ENCODE data around the gene RAD51B.

RAD51B gene

GRCh38 chr14:68447581-68448251 is 628.1 kb downstream of the RAD51B start:
- H3K4me3 ChIP-seq (replicated peaks; ENCODE audit: low read depth, low read length), result no peak overlapping the region
- H3K36me3 ChIP-seq (ENCODE audit: control insufficient read depth, insufficient read depth, low read length), result no peaks in the 10 kb centered on the region
- DNase-seq (ENCODE audit: extremely low read depth, insufficient read length), result no peak
- H3K27me3 ChIP-seq (replicated peaks; ENCODE audit: control insufficient read depth, insufficient read depth, low read length), result no peaks in the 10 kb centered on the region
- no peak for TF ChIP-seq CTCF (IDR thresholded peaks at IDR 0.05; ENCODE audit: insufficient read depth, low read length, poor library complexity, severe bottlenecking)

- no peaks in the 10 kb centered on the region for H3K36me3 ChIP-seq (ENCODE audit: control insufficient read depth, insufficient read depth, low read length)
- H3K27me3 ChIP-seq (replicated peaks; ENCODE audit: control insufficient read depth, insufficient read depth, low read length), result no peaks in the 10 kb centered on the region
- no peak for DNase-seq (ENCODE audit: extremely low read depth, insufficient read length)
- H3K4me3 ChIP-seq (replicated peaks; ENCODE audit: low read depth, low read length), result no peak overlapping the region
- TF ChIP-seq CTCF (IDR thresholded peaks at IDR 0.05; ENCODE audit: insufficient read depth, low read length, poor library complexity, severe bottlenecking), result no peak
Measured at GRCh38 chr14:68448252-68448902, 628.8 kb downstream of the RAD51B start.

- TF ChIP-seq CTCF (IDR thresholded peaks at IDR 0.05; ENCODE audit: insufficient read depth, low read length, poor library complexity, severe bottlenecking), result no peak
- Histone ChIP-seq H3K36me3 (ENCODE audit: control insufficient read depth, insufficient read depth, low read length) (no peaks in the 10 kb centered on the region), H3K4me3 (replicated peaks; ENCODE audit: low read depth, low read length) (no peak overlapping the region), H3K27me3 (replicated peaks; ENCODE audit: control insufficient read depth, insufficient read depth, low read length) (no peaks in the 10 kb centered on the region)
- DNase-seq (ENCODE audit: extremely low read depth, insufficient read length), result no peak
Measured at GRCh38 chr14:68449561-68450181, 630.1 kb downstream of the RAD51B start.

GRCh38 chr14:68450391-68451120 is 631.0 kb downstream of the RAD51B start:
- no peak for DNase-seq (ENCODE audit: extremely low read depth, insufficient read length)
- Histone ChIP-seq H3K4me3 (replicated peaks; ENCODE audit: low read depth, low read length) (no peak overlapping the region), H3K27me3 (replicated peaks; ENCODE audit: control insufficient read depth, insufficient read depth, low read length) (no peaks in the 10 kb centered on the region), H3K36me3 (ENCODE audit: control insufficient read depth, insufficient read depth, low read length) (no peaks in the 10 kb centered on the region)
- no peak for TF ChIP-seq CTCF (IDR thresholded peaks at IDR 0.05; ENCODE audit: insufficient read depth, low read length, poor library complexity, severe bottlenecking)

- DNase-seq (ENCODE audit: extremely low read depth, insufficient read length), result no peak
- H3K36me3 ChIP-seq (ENCODE audit: control insufficient read depth, insufficient read depth, low read length), result no peaks in the 10 kb centered on the region
- no peak overlapping the region for H3K4me3 ChIP-seq (replicated peaks; ENCODE audit: low read depth, low read length)
- no peaks in the 10 kb centered on the region for H3K27me3 ChIP-seq (replicated peaks; ENCODE audit: control insufficient read depth, insufficient read depth, low read length)
- TF ChIP-seq CTCF (IDR thresholded peaks at IDR 0.05; ENCODE audit: insufficient read depth, low read length, poor library complexity, severe bottlenecking), result no peak
Measured at GRCh38 chr14:68451696-68452373, 632.3 kb downstream of the RAD51B start.
